Measurements from ENCODE around the gene ZIC5.
A peak's percentile ranks its signal among the peaks of the same experiment; 100 is the strongest.
"Not testable (repeated sequence)": the region's sequence is repeated elsewhere in the genome, so short reads cannot be mapped to it uniquely, and the experiment has no call there.

ZIC5 gene

DNA sequence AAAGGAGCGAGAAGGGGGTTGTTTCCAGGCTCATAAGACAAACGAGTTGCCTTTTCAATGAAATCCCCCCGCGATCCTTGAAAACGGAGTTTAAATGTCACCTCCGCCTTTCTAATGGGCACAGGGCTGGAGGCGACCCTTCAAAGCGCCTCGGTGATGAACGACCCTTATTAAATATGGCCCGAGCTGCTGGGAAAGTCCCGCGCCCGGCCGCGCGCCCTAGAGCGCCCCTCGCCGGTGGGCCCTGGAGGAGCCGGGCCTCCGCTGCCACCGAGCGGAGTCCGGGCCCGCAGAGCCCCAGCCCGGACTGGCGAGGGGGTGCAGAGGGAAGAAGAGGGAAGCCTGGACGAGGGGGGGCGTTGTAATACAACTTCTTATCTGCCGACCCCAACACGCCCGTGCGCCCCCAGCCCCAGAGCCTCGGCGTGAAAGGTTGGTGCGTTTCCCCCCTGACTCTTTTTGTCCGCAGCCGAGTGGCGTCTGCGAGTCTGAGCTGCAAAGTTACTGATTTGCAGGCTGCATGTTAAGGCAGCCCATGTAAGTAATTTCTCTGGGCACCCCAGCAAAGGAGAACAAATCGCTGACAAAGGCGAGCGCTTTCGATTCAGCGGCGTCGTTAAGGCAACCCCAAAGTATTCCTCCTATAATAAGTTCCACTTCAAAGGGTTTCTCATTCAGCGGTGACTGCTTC lies 11.9 kb downstream of the ZIC5 start:
- DNase-seq, result no peak

- no peak for DNase-seq
These were observed 12.4 kb downstream of the ZIC5 start for GRCh38 chr13:99959127-99959539.

GRCh38 chr13:99958406-99959126 lies 13.0 kb downstream of the ZIC5 start:
- no peak for DNase-seq

DNA sequence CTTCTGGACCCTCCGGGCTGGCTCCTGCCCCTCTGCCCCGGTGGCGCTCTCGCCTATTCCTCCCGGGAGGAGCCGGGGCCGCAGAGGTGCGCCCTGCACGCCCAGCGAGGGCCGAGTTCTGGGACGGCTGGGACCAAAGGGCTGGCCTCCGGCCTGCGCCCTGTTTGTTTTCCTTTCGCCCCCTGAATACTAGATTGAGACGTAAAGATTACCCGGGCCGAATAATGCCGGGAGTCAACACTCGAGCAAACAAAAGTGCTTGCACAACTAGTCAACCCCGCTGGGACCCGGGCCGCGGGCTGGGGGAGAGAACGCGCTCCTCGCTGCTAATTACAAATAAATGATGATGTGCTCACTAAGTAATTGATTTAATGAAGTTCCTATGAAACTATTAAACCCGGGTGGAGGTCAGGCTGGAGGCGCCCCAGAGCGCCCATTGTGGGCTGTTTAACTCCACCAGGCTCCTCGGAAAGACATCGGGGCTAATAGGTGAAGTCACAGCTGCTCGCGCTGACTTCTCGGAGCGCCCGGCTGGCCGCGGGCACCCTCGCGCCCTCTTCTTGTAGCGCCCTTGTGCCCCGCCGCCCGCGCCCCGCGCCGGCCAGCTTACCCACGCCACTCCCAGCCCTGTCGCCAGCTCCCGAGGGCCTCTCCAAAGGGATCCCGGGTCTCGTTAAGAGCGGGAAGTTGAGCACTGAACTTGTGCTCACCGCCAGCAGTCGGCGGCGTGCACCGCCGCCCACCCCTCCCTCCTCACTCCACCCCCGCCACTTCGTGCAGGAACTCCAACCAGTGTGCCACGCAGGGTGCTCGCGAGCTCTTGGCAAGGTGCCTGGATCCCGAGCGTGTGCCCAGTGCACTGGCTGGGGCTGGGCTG lies 14.9 kb downstream of the ZIC5 start:
- peak; percentile 74 for DNase-seq

GRCh38 chr13:99955747-99956472 lies 15.7 kb downstream of the ZIC5 start:
- DNase-seq, result no peak

- DNase-seq, result no peak
These were observed 16.3 kb downstream of the ZIC5 start for GRCh38 chr13:99955107-99955746.

- DNase-seq, result no peak
These were observed 18.3 kb downstream of the ZIC5 start for GRCh38 chr13:99953138-99953755.

GRCh38 chr13:99951666-99952065 lies 19.9 kb downstream of the ZIC5 start:
- DNase-seq, result not testable (repeated sequence)

DNA sequence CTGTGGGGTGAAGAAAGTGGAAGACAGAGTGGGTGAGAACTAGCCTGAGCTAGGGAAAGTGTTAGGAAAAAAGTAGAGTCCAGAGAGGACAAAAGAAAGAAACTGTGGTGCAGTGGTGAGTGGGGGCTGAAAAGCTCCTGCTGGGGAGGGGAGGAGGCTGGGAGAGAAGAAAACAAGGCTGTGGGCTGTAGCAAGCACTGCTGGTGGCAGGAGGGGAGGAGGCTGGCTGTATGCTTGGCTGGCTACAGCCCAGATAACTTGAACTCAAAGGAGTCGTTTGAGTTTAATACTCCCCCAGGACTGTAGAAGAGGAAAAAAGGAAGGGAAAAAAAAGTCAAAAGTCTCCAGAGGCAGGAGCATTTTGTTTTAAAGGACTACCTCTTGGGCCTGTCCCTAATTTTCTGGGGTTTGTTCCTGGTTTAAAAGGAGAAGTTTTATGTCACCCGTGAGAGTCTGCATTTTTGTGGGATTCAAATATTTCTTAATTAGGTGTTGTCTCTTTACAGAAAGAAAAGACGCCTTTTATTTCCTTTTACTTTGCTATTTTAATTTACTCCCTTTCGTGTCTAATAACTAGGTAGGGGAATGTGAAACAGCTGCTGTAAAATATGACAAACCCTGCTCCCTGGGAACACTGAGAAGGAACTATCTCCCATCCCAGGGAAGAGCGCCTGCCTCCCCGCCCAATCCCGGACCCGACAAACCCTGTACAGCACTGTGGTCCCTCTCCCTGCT lies 21.7 kb downstream of the ZIC5 start:
- DNase-seq, result no peak

- no peak for DNase-seq
These were observed 22.5 kb downstream of the ZIC5 start for GRCh38 chr13:99948907-99949678.

GRCh38 chr13:99948411-99948810 lies 23.2 kb downstream of the ZIC5 start:
- DNase-seq, result no peak

GRCh38 chr13:99947666-99948065 lies 23.9 kb downstream of the ZIC5 start:
- no peak for DNase-seq

DNA sequence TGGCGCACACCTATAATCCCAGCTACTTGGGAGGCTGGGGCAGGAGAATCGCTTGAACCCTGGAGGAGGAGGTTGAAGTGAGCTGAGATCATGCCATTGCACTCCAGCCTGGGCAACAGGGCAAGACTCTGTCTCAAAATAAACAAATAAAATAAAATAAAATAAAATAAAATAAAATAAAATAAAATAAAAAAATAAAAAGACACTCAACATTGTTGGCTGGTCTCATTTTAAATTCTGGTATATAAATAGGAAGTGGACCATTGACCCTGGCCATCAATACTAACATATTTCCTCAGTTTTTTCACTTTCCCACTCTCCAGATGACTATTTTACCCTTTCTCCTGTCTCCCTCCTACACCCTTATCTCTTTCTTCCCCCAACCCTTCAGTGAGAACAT lies 26.1 kb downstream of the ZIC5 start:
- DNase-seq, result not testable (repeated sequence)

DNA sequence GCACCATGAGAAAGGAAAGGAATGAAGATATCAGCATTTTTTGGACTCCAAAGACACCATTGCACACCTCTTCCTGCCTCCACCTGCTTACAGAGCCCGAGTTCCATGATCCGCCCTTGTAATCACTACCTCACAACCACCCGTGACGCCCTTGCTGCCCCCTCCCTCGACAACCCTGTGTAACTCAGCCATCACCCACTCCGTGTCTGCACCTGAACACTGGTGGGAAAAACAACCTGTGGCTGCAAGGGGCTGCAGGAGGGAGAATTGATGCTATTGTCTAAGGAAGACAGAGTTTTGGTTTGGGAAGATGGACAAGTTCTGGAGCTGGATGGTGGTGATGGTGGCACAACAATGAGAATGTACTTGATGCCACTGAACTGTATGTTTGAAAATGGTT lies 27.0 kb downstream of the ZIC5 start:
- DNase-seq, result no peak

DNA sequence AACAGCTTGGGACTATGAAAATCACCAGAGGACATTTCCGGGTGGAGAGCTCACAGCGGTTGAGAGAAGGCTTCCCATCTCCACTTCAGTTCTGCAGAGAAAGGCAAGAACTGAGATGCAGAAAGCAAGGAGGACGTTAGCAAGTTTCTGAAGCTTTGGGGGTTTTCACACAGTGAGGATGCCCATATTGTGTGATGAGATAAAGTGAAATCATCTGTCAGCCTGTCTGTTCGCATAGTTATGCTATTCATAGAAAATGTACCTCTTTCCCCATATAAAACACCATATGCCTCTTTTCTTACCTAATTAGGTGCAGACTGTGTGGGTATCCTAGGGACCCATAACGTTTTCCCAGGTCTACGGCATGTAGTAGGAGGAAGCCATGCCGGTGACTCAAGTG lies 27.5 kb downstream of the ZIC5 start:
- DNase-seq, result no peak

DNA sequence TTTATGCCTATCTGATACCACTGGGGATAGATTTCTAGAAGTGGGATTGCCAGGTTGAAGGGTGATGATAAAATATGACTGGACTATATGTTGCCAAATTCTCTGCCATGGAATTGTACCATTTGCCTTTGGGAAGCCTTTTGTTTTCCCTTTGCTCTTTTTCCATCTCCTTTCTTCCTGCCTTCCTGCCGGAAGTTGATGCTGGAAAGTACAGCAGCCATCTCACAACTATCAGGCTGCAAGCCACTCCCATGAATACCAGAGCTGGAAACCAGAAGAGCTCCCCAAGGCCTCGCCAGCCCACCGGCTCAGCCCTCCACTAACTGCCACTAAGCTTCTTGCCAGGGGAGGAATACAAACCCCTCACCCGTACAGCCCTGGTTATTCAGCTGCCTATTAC lies 29.7 kb downstream of the ZIC5 start:
- no peak for DNase-seq

DNA sequence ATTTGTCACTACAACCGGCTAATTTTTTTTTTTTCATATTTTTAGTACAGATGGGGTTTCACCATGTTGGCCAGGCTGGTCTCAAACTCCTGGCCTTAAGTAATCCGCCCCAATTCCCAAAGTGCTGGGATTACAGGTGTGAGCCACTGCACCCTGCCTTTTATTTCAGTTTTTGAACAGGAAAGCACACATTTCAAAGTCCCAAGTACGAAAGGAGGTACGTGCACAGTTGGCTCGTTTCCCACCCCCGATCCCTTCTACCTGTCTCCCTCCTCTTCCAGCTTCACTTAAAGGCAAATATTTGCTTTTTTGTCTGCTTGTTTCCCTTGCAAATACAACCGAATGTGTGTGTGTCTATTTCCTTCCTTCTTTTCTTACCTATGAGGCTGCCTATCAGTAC lies 30.5 kb downstream of the ZIC5 start:
- DNase-seq, result peak; percentile 48

- no peak for DNase-seq
These were observed 32.9 kb downstream of the ZIC5 start for GRCh38 chr13:99938635-99939034.

- DNase-seq, result no peak
These were observed 35.8 kb downstream of the ZIC5 start for GRCh38 chr13:99935772-99936171.

DNA sequence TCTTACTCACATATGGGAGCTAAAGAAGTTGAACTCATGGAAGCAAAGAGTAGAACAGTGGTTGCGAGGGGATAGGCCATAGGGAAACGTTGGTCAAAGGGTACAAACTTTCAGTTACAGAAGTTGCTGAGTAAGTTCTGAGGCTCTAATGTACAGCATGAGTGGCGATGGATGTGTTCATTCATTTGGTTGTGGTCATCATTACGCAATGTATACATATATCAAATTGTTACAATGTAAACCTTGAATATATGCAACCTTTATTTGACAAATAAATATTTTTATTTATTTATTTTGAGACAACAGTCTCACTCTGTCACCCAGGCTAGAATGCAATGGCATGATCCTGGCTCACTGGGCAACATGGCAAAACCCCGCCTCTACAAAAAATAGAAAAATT lies 38.7 kb downstream of the ZIC5 start:
- no peak for DNase-seq
